Right cardiac atrium (tissue), 5 donors: ENCODE measurements around the gene DNAH12. TPM values are rescaled to one million over a fixed set of nuclear protein-coding genes. Genes with fewer than 3 reads are reported as not detected.
"Not testable (repeated sequence)": the region's sequence is repeated elsewhere in the genome, so short reads cannot be mapped to it uniquely, and the experiment has no call there.

Experiments
- ATAC-seq, 2 donors: fragments of 200-7000 bp; cut with Tn5 transposase; one replicate each; pipeline versions ENCODE4 v1.8.0 to v1.9.1; 2020; ENCODE audit warnings: moderate library complexity in 2 of 2, mild to moderate bottlenecking in 1 of 2
- DNase-seq, 3 donors: peaks; one replicate each; pipeline ENCODE4 v3.0.0-alpha.2; 2020
- H3K27ac ChIP-seq: one replicate; pipeline ENCODE4 v1.5.1; 2013; ENCODE audit warnings: mild to moderate bottlenecking, low read length, control low read depth, moderate library complexity
- H3K27me3 ChIP-seq: one replicate; pipeline ENCODE4 v1.6.1; 2013; ENCODE audit not compliant: control insufficient read depth, insufficient read depth
- H3K4me1 ChIP-seq: one replicate; pipeline ENCODE4 v1.6.1; 2013; ENCODE audit warnings: low read length; ENCODE audit not compliant: control insufficient read depth, insufficient read depth
- H3K4me3 ChIP-seq: one replicate; pipeline ENCODE4 v1.5.1; 2013; ENCODE audit warnings: low read length, control low read depth
- H3K9me3 ChIP-seq: one replicate; pipeline ENCODE4 v1.6.1; 2013; ENCODE audit warnings: low read length; ENCODE audit not compliant: control insufficient read depth
- whole genome bisulfite sequencing: extraction: QIAGEN DNeasy Blood & Tissue Kit; methylation state at CpG from one replicate; pipeline ENCODE4 v1.1.7; 2013; 5-methylcytosine and 5-hydroxymethylcytosine counted together
- intact Hi-C, 4 donors: fragments of 100-400 bp; cut with DNase I; formaldehyde crosslinking; loops; one replicate each; pipeline versions ENCODE4 v1.11.0 to v1.14.0; 2022 to 2023
- polyA plus RNA-seq: library from polyadenylated mRNA; stranded (reverse); fragments of 200-250 nt; gene quantifications from one replicate; pipeline ENCODE4 v1.2.3, GENCODE V29; 2013
- total RNA-seq, 4 donors: library from RNA; stranded (reverse); fragmentation: NEBNext Ultra II Directional; extraction: Animal tissue kit (Norgen Biotek cat#: 25700); gene quantifications; one replicate each; pipeline ENCODE4 v1.2.1, GENCODE V29; 2021
- donor health status: healthy with polysubstance abuse.
- donor health status: DM: no; HTN: yes; CAD: no.
- donor health status: DM: no; HTN: no; CAD: no.
- donor health status: DM: no; HTN: yes; CAD: no; lungs with severe emphysema.
- donor health status: DM: yes; HTN: yes; CAD: no.

DNAH12 gene
- total and polyA plus RNA-seq, 5 donors, result 0.06 to 0.19 (median 0.09) TPM; not detected in 2

DNA sequence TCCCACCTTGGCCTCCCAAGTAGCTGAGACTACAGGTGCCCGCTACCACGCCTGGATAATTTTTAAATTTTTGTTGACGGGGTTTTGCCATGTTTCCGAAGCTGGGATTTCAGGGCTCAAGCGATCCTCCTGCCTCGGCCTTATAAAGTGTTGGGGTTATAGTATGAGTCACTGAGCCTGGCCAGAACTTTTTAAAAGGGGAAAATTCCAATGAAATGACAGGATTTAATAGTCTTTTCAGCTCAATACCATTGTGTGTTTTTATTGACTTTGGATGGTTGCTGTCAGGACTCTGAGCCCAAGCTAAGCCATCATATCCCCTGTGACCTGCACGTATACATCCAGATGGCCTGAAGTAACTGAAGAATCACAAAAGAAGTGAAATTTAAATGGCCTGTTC is 240.6 kb downstream of the DNAH12 start:
- intact Hi-C loops, H3K27ac ChIP-seq, H3K4me3 ChIP-seq, DNase-seq, H3K9me3 ChIP-seq, H3K27me3 ChIP-seq, ATAC-seq, H3K4me1 ChIP-seq: not testable (repeated sequence)
- 90% methylated on average over 7 of the region's 7 CpGs for WGBS

DNA sequence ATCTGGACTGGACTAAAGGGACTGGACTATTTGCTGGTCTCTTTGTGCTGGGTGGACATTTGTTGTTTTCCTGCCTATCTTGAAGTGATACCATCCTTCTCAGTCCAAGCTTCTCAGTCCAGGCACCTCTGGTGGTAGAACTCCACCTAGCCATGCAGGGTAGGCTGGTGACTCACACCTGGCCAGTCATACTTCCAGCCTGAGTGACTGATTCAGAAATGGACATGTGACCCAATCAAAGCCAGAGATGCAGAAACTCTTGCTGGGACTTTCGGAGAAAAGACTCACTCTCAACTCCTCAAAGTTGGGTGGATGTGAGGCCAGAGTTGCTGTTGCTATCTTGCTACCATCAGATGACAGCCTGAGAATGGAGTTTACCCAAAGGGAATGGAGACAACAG is 246.1 kb downstream of the DNAH12 start:
- no peak for DNase-seq
- Histone ChIP-seq H3K4me1 (no peaks in the 10 kb centered on the region), H3K27ac (no peak overlapping the region), H3K27me3 (no peaks in the 10 kb centered on the region), H3K9me3 (no peaks in the 10 kb centered on the region), H3K4me3 (no peak overlapping the region)
- intact Hi-C loops, result no loop called here
- no peak for ATAC-seq
- WGBS, result 88% methylated on average over 1 of the region's 1 CpG

- intact Hi-C loops, result no loop called here
- DNase-seq (no peak), ATAC-seq (no peak)
- Histone ChIP-seq H3K27ac (no peak overlapping the region), H3K27me3 (no peaks in the 10 kb centered on the region), H3K4me1 (no peaks in the 10 kb centered on the region), H3K9me3 (no peaks in the 10 kb centered on the region), H3K4me3 (no peak overlapping the region)
- WGBS, result 95% methylated on average over 4 of the region's 4 CpGs
Measured at GRCh38 chr3:57292897-57293526, 251.1 kb downstream of the DNAH12 start.

DNA sequence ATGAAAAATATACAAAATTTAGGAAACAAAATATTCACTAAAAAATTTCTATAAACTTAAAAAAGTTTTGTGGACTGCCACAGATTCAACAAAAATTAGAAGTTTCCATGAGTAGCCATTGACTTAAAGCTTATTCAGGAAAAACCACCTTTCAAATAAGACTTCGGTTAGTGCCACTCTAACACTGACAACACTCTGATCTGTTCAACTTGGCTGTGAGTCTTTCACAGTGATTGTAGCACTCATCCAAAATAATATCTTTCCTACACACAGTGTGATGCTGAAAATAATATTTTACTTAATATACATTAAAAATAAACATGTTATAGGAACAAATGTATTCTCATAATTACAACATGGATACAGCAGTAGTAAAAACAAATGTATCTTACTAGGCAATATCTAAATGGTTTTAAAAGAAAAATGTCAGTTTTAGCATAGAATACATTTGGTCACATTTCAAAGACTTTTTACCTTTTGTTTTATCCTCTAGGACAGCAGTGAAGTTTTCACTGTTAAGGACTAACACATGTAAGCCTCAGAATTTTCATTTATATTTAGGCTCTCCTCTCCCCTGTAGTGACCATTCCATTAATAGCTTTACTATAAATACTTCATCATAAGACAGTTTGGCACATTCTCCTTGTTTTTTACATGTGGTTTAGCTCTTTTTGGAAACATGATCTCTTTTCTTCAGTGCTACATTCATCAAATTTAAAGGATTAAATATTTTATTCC is 251.8 kb downstream of the DNAH12 start, which contains the start of gene ASB14:
Gene ASB14 (minus strand): TSS at position 527 of the 738 bp plus-strand sequence. CDS start 652 bp downstream, outside the sequence.
- Histone ChIP-seq H3K27me3 (no peaks in the 10 kb centered on the region), H3K4me3 (no peak within 1 kb of the TSS), H3K4me1 (no peaks in the 10 kb centered on the region), H3K27ac (no peak within 1 kb of the TSS), H3K9me3 (no peaks in the 10 kb centered on the region)
- ATAC-seq (no peak), DNase-seq (no peak)
- 57% methylated on average over 1 of the region's 1 CpG for WGBS
- intact Hi-C loops, result no loop called here

DNA sequence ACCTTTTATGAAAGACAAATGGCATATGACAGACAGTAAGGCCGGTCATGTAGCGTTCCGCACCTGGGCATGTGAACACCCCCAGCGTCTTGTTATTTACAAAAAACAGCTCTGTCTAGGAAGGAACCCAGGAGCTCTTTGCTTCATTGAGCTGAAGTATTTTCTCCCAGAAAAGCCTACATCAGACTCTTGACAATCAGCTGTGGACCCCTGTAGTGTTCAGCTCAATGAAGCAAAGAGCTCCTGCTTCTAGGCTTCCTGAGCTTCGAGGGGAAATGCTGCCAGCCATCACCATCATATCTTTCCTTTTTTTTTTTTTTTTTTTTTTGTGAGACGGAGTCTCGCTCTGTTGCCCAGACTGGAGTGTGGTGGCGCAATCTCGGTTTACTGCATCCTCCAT is 255.7 kb downstream of the DNAH12 start:
- Histone ChIP-seq H3K4me1 (no peaks in the 10 kb centered on the region), H3K4me3 (no peak overlapping the region), H3K27ac (no peak overlapping the region), H3K27me3 (no peaks in the 10 kb centered on the region), H3K9me3 (no peaks in the 10 kb centered on the region)
- DNase-seq (no peak), ATAC-seq (no peak)
- 92% methylated on average over 9 of the region's 9 CpGs for WGBS
- intact Hi-C loops, result no loop called here

DNA sequence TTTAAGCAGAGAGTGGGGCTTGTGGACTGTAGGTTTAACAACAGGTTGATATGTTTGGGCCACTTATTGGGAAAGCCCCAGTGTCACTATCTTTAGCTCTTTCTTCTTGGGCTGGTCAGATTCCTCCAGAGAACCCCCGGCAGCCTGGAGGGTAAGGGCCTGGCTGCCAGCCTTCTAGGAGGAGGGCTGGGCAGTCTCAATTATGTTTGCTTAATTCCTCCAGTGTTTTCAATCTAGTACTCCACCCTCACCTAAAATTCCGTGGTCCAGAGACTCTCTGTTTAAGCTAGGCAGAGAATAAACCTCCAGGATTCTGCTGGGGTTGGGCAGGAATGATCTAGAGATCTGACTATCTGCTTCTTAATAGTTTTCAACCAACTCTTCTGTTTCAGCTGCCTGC is 256.9 kb downstream of the DNAH12 start:
- no peak for DNase-seq
- H3K9me3 ChIP-seq, result no peaks in the 10 kb centered on the region
- intact Hi-C loops, result no loop called here
- ATAC-seq, result no peak
- WGBS, result 82% methylated on average over 2 of the region's 2 CpGs
- no peaks in the 10 kb centered on the region for H3K4me1 ChIP-seq
- H3K4me3 ChIP-seq, result no peak overlapping the region
- H3K27ac ChIP-seq, result no peak overlapping the region
- H3K27me3 ChIP-seq, result no peaks in the 10 kb centered on the region

DNA sequence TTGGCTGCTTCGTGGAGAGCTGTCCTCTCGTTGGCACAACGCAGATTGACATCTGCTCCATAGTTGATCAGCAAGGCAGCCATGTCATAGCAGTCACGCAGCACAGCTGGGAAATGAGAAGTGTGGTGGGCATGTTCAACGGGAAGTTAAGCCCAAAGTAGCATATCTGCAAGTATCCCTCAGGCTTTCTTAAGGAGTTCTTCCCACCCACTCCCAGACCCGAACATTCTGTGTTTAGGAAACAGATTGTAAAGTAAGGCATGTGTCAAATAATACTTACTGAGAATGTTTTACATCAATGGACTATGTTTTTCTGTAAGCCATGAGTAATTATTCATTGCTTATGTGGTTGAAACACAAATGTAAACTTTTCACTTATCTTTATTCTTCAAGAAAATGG is 260.8 kb downstream of the DNAH12 start:
- Histone ChIP-seq H3K4me3 (no peak overlapping the region), H3K27ac (no peak overlapping the region), H3K27me3 (no peaks in the 10 kb centered on the region), H3K4me1 (no peaks in the 10 kb centered on the region), H3K9me3 (no peaks in the 10 kb centered on the region)
- intact Hi-C loops, result no loop called here
- ATAC-seq (no peak), DNase-seq (no peak)
- WGBS, result 79% methylated on average over 6 of the region's 6 CpGs

GRCh38 chr3:57281715-57282114 is 262.4 kb downstream of the DNAH12 start:
- 43% methylated on average over 1 of the region's 1 CpG for WGBS
- intact Hi-C loops, result no loop called here
- Histone ChIP-seq H3K4me1 (no peaks in the 10 kb centered on the region), H3K9me3 (no peaks in the 10 kb centered on the region), H3K4me3 (no peak overlapping the region), H3K27me3 (no peaks in the 10 kb centered on the region), H3K27ac (no peak overlapping the region)
- ATAC-seq (no peak), DNase-seq (no peak)

DNA sequence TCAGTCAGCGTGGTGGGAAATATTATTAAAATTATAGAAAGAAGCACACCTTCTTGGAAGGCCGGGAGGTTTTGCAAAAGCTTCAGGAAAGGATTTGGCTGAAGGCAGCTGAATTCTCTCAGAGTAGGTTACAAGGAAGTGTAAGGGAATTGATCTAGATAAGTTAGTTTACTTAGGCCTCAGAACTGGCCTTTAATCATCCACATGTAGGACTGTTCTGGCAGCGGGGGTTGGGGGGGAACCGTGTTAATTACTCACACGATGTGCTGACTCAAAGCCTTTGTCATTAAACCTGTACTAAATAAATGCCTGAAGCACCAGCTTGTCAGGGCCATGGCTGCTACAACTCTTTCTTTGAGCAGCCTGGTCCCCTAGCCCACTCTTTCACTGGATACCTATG is 264.5 kb downstream of the DNAH12 start:
- Histone ChIP-seq H3K4me3 (no peak overlapping the region), H3K9me3 (no peaks in the 10 kb centered on the region), H3K27me3 (no peaks in the 10 kb centered on the region), H3K27ac (no peak overlapping the region), H3K4me1 (no peaks in the 10 kb centered on the region)
- intact Hi-C loops, result no loop called here
- 93% methylated on average over 5 of the region's 5 CpGs for WGBS
- ATAC-seq (no peak), DNase-seq (no peak)

DNA sequence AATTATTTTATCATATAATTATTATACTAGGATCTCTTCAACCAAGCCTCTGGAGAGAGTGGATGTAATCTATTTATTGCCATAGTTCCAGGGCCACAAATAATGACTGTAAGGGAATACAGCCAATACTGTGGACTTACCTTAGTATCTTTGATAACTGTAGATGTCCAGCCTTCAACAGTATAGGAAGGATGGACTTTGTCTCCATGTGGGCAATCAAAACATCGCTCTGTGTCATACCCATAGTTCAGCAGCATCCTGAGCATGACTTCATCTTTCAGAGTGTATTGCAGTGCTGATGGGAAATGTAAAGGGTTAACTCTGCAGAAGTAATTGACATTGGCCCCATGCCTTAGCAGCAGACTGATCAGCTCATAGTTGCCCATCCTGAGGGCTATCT is 265.9 kb downstream of the DNAH12 start:
- H3K27me3 ChIP-seq, result no peaks in the 10 kb centered on the region
- H3K4me1 ChIP-seq, result no peaks in the 10 kb centered on the region
- H3K4me3 ChIP-seq, result no peak overlapping the region
- ATAC-seq (no peak), DNase-seq (no peak)
- H3K9me3 ChIP-seq, result no peaks in the 10 kb centered on the region
- intact Hi-C loops, result no loop called here
- 98% methylated on average over 1 of the region's 1 CpG for WGBS
- no peak overlapping the region for H3K27ac ChIP-seq

DNA sequence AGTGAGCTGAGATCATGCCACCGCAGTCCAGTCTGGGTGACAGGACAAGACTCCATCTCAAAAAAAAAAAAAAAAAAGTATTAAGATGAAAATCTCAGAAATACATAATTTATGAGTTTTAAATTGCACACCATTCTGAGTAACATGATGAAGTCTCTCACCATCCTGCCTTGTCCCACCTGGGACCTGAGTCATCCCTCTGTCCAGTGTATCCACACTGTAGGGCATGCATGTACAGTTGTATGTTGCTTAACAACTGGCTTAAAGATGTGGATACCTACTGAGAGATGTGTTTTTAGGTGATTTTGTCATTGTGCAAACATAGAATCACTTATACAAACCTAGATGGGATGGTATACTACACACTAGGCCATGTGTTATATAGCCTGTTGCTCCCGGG is 268.8 kb downstream of the DNAH12 start:
- DNase-seq, result no peak
- WGBS, result 98% methylated on average over 2 of the region's 2 CpGs
- Histone ChIP-seq H3K27me3 (no peaks in the 10 kb centered on the region), H3K4me1 (no peaks in the 10 kb centered on the region), H3K27ac (no peak overlapping the region), H3K9me3 (no peaks in the 10 kb centered on the region), H3K4me3 (no peak overlapping the region)
- intact Hi-C loops, result no loop called here
- ATAC-seq, result no peak
